Hepatocyte (in vitro differentiated cells): Measurements from ENCODE around the gene KIAA2012.

Source experiments
- CTCF ChIP-seq: fragments of 200-600 bp; sonication (generic); IDR thresholded peaks from 2 replicates; pipeline ENCODE4 v1.5.1; 2016; ENCODE audit warnings: antibody characterized with exemption, mild to moderate bottlenecking; ENCODE audit not compliant: poor library complexity
- EZH2 ChIP-seq: fragments of 200-600 bp; sonication (generic); IDR thresholded peaks from 2 replicates; pipeline ENCODE4 v1.6.1; 2016; ENCODE audit warnings: antibody characterized with exemption, mild to moderate bottlenecking, borderline replicate concordance

GRCh38 chr2:202066875-202067274 lies 6.2 kb upstream of the KIAA2012 start:
- TF ChIP-seq CTCF (no peak), EZH2 (no peak)
